Mucosa of stomach (tissue), 1 donor: ENCODE results near the gene SCAF1.
"Not testable (repeated sequence)": the region's sequence is repeated elsewhere in the genome, so short reads cannot be mapped to it uniquely, and the experiment has no call there.

ENCODE experiments used
- H3K27me3 ChIP-seq: one replicate; pipeline ENCODE4 v1.7.0; 2013; ENCODE audit warnings: mild to moderate bottlenecking, low read length; ENCODE audit not compliant: control insufficient read depth, insufficient read depth
- H3K36me3 ChIP-seq: one replicate; pipeline ENCODE4 v1.7.0; 2013; ENCODE audit warnings: low read length; ENCODE audit not compliant: control insufficient read depth, insufficient read depth
- H3K4me1 ChIP-seq: one replicate; pipeline ENCODE4 v1.7.0; 2013; ENCODE audit warnings: mild to moderate bottlenecking, low read length; ENCODE audit not compliant: control insufficient read depth, insufficient read depth
- H3K4me3 ChIP-seq: one replicate; pipeline ENCODE4 v1.7.0; 2013; ENCODE audit warnings: low read length
- H3K9ac ChIP-seq: one replicate; pipeline ENCODE4 v1.7.0; 2013; ENCODE audit warnings: mild to moderate bottlenecking, low read length, moderate library complexity
- H3K9me3 ChIP-seq: one replicate; pipeline ENCODE4 v1.7.0; 2013; ENCODE audit warnings: mild to moderate bottlenecking, low read length, moderate library complexity; ENCODE audit not compliant: control insufficient read depth
- donor health status: Pancreatic carcinoma.

SCAF1 gene

GRCh38 chr19:49624967-49625910 is 16.8 kb upstream of the SCAF1 start:
- H3K36me3 ChIP-seq: peaks cover 12% of the 10 kb centered on the region
- H3K27me3 ChIP-seq: no peaks in the 10 kb centered on the region
- H3K4me1 ChIP-seq: no peaks in the 10 kb centered on the region
- no peak overlapping the region for H3K9ac ChIP-seq
- H3K9me3 ChIP-seq: no peaks in the 10 kb centered on the region
- H3K4me3 ChIP-seq: no peak overlapping the region

GRCh38 chr19:49626226-49626625 is 15.8 kb upstream of the SCAF1 start:
- H3K27me3 ChIP-seq: no peaks in the 10 kb centered on the region
- H3K4me3 ChIP-seq: no peak overlapping the region
- H3K36me3 ChIP-seq: peaks cover 10% of the 10 kb centered on the region
- no peak overlapping the region for H3K9ac ChIP-seq
- H3K4me1 ChIP-seq: peaks cover 6% of the 10 kb centered on the region
- no peaks in the 10 kb centered on the region for H3K9me3 ChIP-seq

GRCh38 chr19:49629659-49630058 is 12.3 kb upstream of the SCAF1 start:
- no peak overlapping the region for H3K4me3 ChIP-seq
- no peaks in the 10 kb centered on the region for H3K27me3 ChIP-seq
- H3K4me1 ChIP-seq: peaks cover 7% of the 10 kb centered on the region
- H3K9me3 ChIP-seq: no peaks in the 10 kb centered on the region
- H3K9ac ChIP-seq: no peak overlapping the region
- no peaks in the 10 kb centered on the region for H3K36me3 ChIP-seq

- Histone ChIP-seq H3K9ac (no peak overlapping the region), H3K4me1 (peaks cover 11% of the 10 kb centered on the region), H3K27me3 (no peaks in the 10 kb centered on the region), H3K36me3 (no peaks in the 10 kb centered on the region), H3K4me3 (no peak overlapping the region), H3K9me3 (no peaks in the 10 kb centered on the region)
These were observed 10.9 kb upstream of the SCAF1 start for GRCh38 chr19:49631014-49631588.

GRCh38 chr19:49631610-49632192 is 10.3 kb upstream of the SCAF1 start:
- H3K9ac ChIP-seq: no peak overlapping the region
- peaks cover 11% of the 10 kb centered on the region for H3K4me1 ChIP-seq
- H3K36me3 ChIP-seq: no peaks in the 10 kb centered on the region
- no peak overlapping the region for H3K4me3 ChIP-seq
- H3K9me3 ChIP-seq: no peaks in the 10 kb centered on the region
- H3K27me3 ChIP-seq: no peaks in the 10 kb centered on the region

- Histone ChIP-seq H3K4me1 (peaks cover 13% of the 10 kb centered on the region), H3K9ac (no peak overlapping the region), H3K4me3 (no peak overlapping the region), H3K36me3 (no peaks in the 10 kb centered on the region), H3K9me3 (no peaks in the 10 kb centered on the region), H3K27me3 (no peaks in the 10 kb centered on the region)
These were observed 9.4 kb upstream of the SCAF1 start for GRCh38 chr19:49632576-49632975.

GRCh38 chr19:49633273-49633672 is 8.7 kb upstream of the SCAF1 start:
- H3K27me3 ChIP-seq: not testable (repeated sequence)
- peaks cover 17% of the 10 kb centered on the region for H3K4me1 ChIP-seq

GRCh38 chr19:49635530-49636232 is 6.3 kb upstream of the SCAF1 start:
- no peaks in the 10 kb centered on the region for H3K27me3 ChIP-seq
- H3K36me3 ChIP-seq: no peaks in the 10 kb centered on the region
- H3K4me1 ChIP-seq: peaks cover 31% of the 10 kb centered on the region
- H3K9me3 ChIP-seq: no peaks in the 10 kb centered on the region
- H3K4me3 ChIP-seq: no peak overlapping the region
- H3K9ac ChIP-seq: no peak overlapping the region

More at GRCh38 chr19:49633273-49633672, 8.7 kb upstream of the SCAF1 start:
- H3K4me3 ChIP-seq, H3K9ac ChIP-seq, H3K36me3 ChIP-seq, H3K9me3 ChIP-seq: not testable (repeated sequence)

GRCh38 chr19:49636233-49636932 is 5.6 kb upstream of the SCAF1 start:
- Histone ChIP-seq H3K9me3 (no peaks in the 10 kb centered on the region), H3K4me3 (no peak overlapping the region), H3K36me3 (no peaks in the 10 kb centered on the region), H3K27me3 (no peaks in the 10 kb centered on the region), H3K9ac (no peak overlapping the region), H3K4me1 (peaks cover 25% of the 10 kb centered on the region)

GRCh38 chr19:49637821-49638738 is 3.9 kb upstream of the SCAF1 start:
- H3K27me3 ChIP-seq: no peaks in the 10 kb centered on the region
- H3K4me1 ChIP-seq: peaks cover 30% of the 10 kb centered on the region
- H3K9me3 ChIP-seq: no peaks in the 10 kb centered on the region
- H3K4me3 ChIP-seq: peak overlapping the region; percentile 28
- peak overlapping the region; percentile 79 for H3K9ac ChIP-seq
- H3K36me3 ChIP-seq: no peaks in the 10 kb centered on the region
